NCI-H2171 treated with DMSO at 0.1 percent for 48 hours (cell line): ENCODE measurements around the gene RNF182.
"Not testable (repeated sequence)": the region's sequence is repeated elsewhere in the genome, so short reads cannot be mapped to it uniquely, and the experiment has no call there.

Source experiments
- DNase-seq: peaks from one replicate; lab custom pipeline; 2025; lab: John Stamatoyannopoulos, UW

The RNF182 gene

GRCh38 chr6:13917141-13917540 lies 7.6 kb upstream of the RNF182 start:
- DNase-seq: no peak

GRCh38 chr6:13918686-13919250 lies 6.0 kb upstream of the RNF182 start:
- DNase-seq: no peak

GRCh38 chr6:13919861-13920260 lies 4.9 kb upstream of the RNF182 start:
- DNase-seq: no peak

- peak; percentile 53 for DNase-seq
These were observed 4.2 kb upstream of the RNF182 start for GRCh38 chr6:13920552-13920951.

DNA sequence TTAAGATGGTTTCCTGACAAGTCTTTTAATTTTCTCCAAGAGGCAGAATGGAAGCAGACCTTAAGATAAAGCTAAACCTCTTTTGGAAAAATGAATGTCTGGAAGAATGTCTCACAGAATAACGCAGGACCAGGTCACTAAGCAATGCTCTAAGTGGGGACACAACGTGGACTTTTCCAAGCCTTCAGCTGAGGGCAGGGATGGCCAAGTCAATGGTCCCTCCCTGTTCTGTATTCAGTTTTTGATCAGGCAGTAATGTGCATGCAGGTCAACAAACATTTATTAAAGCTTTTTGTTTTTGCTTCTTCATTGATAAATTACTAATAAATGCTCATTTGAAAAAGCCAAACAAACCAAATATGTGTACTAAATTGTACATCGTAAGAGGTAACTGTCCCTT lies 2.0 kb upstream of the RNF182 start:
- DNase-seq: no peak

DNA sequence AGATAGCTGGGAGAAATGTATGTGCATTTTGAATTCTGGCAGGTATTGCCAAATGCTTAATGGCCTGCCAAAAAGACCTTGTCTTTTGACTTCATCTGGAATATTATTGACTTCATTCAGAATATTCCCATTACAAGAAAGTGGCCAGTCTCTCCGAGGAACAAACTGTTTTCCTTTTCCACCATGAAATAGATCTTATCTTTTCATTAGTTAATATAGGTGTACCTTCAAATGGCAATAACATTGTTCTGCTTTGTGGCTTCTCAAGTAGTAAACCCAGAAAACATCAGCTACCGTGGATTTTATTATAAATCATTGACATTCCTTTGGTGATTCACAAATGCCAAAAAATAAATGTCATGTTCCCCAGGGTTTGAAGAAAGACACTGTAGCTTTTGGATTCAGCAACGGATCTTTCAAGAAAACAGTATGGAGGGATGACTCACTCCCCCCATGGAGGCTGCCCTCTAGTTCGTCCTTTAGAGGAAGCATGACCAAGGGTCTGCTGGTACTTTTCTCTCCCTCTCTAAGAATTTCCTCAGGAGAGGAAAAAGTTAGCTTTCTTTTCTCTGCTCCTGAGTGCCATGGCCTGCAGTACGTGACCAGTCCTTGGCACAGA lies 1.1 kb upstream of the RNF182 start:
- DNase-seq: no peak

DNA sequence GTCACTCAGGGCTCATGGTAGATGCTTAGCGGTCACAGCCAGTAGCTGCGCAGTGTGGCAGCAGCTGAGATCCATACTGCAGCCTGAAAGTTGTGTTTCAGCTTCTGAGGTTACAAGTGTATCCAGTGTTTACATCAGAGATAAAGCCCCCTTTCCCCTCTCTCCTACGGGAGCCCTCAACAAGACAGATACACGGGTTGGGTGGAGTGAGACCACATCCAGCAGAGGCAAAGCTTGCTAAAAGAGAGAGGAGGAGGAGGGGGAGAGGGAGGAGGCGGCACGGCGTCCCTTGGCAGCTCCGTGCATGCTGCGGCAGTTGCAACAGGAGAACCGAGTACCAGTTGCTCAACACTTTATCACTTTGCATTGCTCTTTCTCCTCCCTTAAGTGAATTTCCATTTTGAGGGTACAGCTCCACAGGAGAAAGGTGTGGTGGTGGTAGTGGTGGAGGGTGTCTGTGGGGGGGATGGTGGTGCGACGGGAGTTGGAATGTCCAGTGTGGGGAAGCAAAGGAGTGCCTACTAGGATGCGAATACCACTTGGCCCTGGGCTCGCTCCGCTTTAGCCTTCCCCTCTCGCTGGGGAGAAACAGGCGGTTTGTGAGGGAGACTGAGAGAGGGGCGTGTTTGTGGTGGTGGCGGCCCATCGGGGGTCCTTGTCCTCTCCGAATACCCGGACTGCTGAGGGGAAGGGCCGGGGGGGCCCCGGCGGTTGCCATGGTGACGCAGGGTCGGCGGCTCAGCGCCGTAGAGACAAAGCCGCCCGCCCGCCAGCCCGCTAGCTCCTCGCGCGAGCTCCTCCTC lies 405 bp upstream of the RNF182 start:
- peak; percentile 65 for DNase-seq

- peak; percentile 43 for DNase-seq
These were observed 1.6 kb downstream of the RNF182 start for GRCh38 chr6:13926378-13926777.

- no peak for DNase-seq
These were observed 2.5 kb downstream of the RNF182 start for GRCh38 chr6:13927203-13927602.

DNA sequence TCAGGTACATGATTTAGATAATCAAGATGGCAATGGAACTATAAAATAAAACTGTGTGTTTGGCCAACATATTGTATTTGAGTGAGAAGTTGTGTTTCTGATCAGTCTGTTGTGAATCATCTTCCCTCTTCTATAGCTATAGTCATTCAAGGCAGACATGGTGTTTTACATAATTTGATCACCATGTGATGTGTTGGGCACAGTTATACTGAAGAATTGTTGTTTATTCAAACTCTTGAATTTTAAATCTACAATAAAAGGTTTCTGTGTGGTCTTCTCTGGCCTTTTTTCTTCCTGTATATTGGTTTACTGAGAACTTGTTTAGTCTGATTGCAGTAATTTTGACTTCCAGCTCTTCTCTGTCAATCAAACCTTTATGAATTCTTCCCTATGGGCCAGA lies 4.4 kb downstream of the RNF182 start:
- no peak for DNase-seq

DNA sequence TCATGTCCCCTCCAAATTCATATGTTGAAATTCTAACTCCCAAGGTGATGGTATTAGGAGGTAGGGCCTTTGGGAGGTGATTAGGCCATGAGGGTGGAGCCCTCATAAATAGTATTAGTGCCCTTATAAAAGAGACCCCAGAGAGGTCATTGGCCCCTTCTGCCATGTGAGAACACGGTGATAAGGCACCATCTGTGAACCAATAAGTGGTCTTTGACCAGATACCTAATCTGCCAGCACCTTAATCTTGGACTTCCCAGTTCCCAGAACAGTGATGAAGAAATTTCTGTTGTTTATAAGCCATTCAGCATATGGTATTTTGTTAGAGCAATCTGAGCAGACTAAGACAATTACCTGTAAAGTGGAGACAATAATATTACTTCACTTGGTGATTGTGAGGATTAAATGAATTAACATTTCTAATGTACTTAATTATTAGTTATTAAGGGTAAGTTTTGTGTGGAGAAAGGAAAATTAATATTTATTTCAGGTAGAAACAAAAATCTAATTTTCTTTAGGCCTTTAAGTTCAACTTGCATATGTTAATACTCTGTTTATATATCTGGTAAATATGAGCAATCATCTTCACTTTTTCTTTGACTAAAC lies 7.1 kb downstream of the RNF182 start:
- DNase-seq: no peak

DNA sequence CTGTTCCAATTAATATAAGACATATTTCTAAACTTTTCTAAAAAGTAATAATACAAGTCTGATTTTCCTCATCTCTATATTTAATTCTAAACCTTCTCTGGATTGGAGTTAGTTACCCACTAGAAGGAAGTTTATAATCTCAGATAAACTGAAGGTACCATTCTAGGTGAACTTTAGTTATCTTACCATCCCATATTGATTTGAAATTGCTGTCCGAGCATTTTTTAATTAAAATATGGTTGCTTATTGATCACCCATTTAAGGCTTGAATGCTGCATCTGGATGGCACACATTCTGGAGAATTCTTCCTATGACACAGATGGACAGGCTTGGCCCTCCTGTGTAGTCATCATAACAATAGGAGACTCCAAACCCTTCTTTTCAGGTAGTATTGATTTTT lies 8.0 kb downstream of the RNF182 start:
- no peak for DNase-seq

- no peak for DNase-seq
These were observed 10.0 kb downstream of the RNF182 start for GRCh38 chr6:13934721-13935120.

DNA sequence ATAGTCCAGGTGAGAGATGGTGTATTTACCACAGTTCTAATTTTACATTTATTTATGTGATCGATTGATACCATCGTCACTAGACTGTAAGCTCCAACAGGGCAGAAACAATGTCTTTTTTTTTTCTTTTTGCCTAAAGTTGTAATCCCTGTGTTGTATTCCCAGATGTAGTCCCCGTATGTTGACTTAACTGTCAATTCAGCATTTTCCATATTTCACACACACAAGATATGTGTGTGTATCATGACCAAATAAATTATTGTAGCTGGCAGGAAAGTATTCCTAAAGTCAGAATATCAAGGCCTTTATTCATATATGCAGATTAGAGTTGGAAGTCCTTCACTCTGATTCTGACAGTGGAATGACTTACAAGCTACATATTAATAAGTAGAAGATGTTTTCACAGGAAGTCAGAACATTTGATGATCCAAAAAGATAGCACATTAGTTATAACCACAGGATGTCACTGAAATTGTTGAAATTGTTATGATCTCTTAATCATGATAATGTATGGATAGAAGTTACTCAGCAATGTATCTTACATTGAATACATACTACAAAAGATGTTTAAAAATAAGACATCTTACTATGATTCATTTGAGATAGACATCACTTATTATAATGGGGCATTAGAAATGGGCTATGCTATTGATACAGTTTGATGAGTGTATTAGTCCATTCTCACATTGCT lies 10.6 kb downstream of the RNF182 start:
- no peak for DNase-seq

GRCh38 chr6:13935881-13936261 lies 11.1 kb downstream of the RNF182 start:
- DNase-seq: not testable (repeated sequence)

DNA sequence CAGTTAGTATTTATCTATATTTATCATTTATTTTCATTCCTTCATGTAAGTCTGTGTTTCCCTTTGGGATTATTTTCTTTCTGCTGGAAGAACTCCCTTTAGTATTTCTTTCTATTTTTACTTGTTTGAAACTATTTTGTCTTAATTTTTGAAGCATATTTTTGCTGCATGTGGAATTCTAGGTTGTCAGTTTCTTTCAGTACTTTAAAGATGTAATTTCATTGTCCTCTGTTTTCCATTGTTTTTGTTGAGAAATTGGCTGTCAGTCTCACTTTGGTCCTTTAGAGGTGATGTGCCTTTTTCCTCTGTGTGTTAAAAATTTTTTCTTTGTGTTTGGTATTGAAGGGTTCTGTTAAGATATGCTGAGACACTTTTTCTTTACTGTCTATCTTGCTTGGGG lies 17.1 kb downstream of the RNF182 start:
- no peak for DNase-seq

GRCh38 chr6:13943943-13944342 lies 19.2 kb downstream of the RNF182 start:
- no peak for DNase-seq

- no peak for DNase-seq
These were observed 21.8 kb downstream of the RNF182 start for GRCh38 chr6:13946506-13946905.

GRCh38 chr6:13947611-13948178 lies 22.9 kb downstream of the RNF182 start:
- no peak for DNase-seq

DNA sequence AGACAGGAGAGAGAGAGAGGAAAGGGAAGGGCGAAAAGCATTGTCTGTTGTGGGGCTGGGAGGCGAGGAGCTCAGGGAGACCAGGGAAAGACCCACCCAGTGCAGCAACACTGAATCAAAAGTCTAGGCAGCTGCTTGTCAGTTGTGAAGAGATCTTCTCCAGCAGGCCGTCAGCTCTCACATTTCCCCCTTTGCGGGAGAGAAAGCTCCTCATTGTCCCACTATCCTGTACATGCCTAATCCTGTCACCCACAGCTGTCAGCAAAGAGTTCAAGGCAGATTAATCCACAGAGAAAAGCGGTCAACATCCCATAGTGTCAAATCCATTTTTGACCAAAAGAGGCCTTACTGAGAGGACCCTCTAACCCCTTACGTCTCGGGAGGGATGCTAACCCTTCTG lies 27.3 kb downstream of the RNF182 start:
- peak; percentile 29 for DNase-seq

- no peak for DNase-seq
These were observed 28.4 kb downstream of the RNF182 start for GRCh38 chr6:13953061-13953705.
